GM21390 (cell line): Measurements from ENCODE around the gene TMEM182.

ENCODE experiments used
- ATAC-seq: cut with Tn5 transposase; IDR thresholded peaks from one replicate; pipeline ENCODE4 v1.9.1; 2021; ENCODE audit not compliant: unreplicated experiment

Gene TMEM182

GRCh38 chr2:102761763-102762162 lies at the start of gene TMEM182:
TSS of gene TMEM182 (plus strand) at chr2:102762031. CDS start at chr2:102762218, 187 bp downstream.
- no peak for ATAC-seq

- no peak for ATAC-seq
These were observed 44.4 kb upstream of the TMEM182 start for GRCh38 chr2:102717308-102718018.

GRCh38 chr2:102718387-102719316 lies 43.2 kb upstream of the TMEM182 start:
- ATAC-seq, result no peak

- ATAC-seq, result no peak
These were observed 37.8 kb upstream of the TMEM182 start for GRCh38 chr2:102724016-102724490.

GRCh38 chr2:102724553-102724952 lies 37.3 kb upstream of the TMEM182 start:
- ATAC-seq, result no peak

GRCh38 chr2:102726128-102727087 lies 35.4 kb upstream of the TMEM182 start:
- ATAC-seq, result no peak

- ATAC-seq, result no peak
These were observed 26.3 kb upstream of the TMEM182 start for GRCh38 chr2:102735416-102736109.

- peak; percentile 16 for ATAC-seq
These were observed 25.8 kb upstream of the TMEM182 start for GRCh38 chr2:102736110-102736409.

- ATAC-seq, result peak; percentile 93
These were observed 25.1 kb upstream of the TMEM182 start for GRCh38 chr2:102736410-102737409.

- ATAC-seq, result peak; percentile 40
These were observed 24.4 kb upstream of the TMEM182 start for GRCh38 chr2:102737431-102737830.

- no peak for ATAC-seq
These were observed 18.6 kb upstream of the TMEM182 start for GRCh38 chr2:102743259-102743658.

GRCh38 chr2:102748107-102748506 lies 13.7 kb upstream of the TMEM182 start:
- no peak for ATAC-seq

- peak; percentile 91 for ATAC-seq
These were observed 11.9 kb upstream of the TMEM182 start for GRCh38 chr2:102749938-102750337.

- ATAC-seq, result no peak
These were observed 8.2 kb upstream of the TMEM182 start for GRCh38 chr2:102753563-102754159.

GRCh38 chr2:102754456-102755145 lies 7.2 kb upstream of the TMEM182 start:
- ATAC-seq, result no peak

- ATAC-seq, result no peak
These were observed 6.5 kb upstream of the TMEM182 start for GRCh38 chr2:102755284-102755683.

GRCh38 chr2:102758439-102758838 lies 3.4 kb upstream of the TMEM182 start:
- ATAC-seq, result no peak

GRCh38 chr2:102764083-102764482 lies 2.3 kb downstream of the TMEM182 start:
- no peak for ATAC-seq
